Neural cell (in vitro differentiated cells): ENCODE data around the gene ENTREP3.

Experiments used
- CTCF ChIP-seq: fragments of 450-650 bp; IDR thresholded peaks from 2 replicates; pipeline ENCODE4 v1.5.1; 2014; ENCODE audit warnings: antibody characterized with exemption, mild to moderate bottlenecking, moderate library complexity; ENCODE audit not compliant: poor library complexity, severe bottlenecking
- EP300 ChIP-seq: fragments of 450-650 bp; conservative IDR thresholded peaks from 2 replicates; pipeline ENCODE4 v1.6.1; 2014; ENCODE audit warnings: antibody characterized with exemption, mild to moderate bottlenecking, moderate library complexity; ENCODE audit not compliant: poor library complexity, severe bottlenecking
- EZH2 ChIP-seq: fragments of 200-600, 300-800 bp; shearing (Covaris generic), sonication (generic); IDR thresholded peaks from 2 replicates; pipeline ENCODE4 v1.6.1; 2014; ENCODE audit warnings: antibody characterized with exemption, low read length, borderline replicate concordance, mild to moderate bottlenecking; ENCODE audit not compliant: insufficient read depth, poor library complexity, severe bottlenecking
- POLR2AphosphoS5 ChIP-seq: IDR thresholded peaks from 2 replicates; pipeline ENCODE4 v1.6.1; 2012
- RAD21 ChIP-seq: fragments of 450-650 bp; conservative IDR thresholded peaks from 2 replicates; pipeline ENCODE4 v1.6.1; 2014; ENCODE audit warnings: antibody characterized with exemption, mild to moderate bottlenecking, moderate library complexity
- REST ChIP-seq: IDR thresholded peaks from 2 replicates; pipeline ENCODE4 v1.6.1; 2012; ENCODE audit warnings: borderline replicate concordance
- SMC3 ChIP-seq: fragments of 450-650 bp; conservative IDR thresholded peaks from 2 replicates; pipeline ENCODE4 v1.6.1; 2014; ENCODE audit warnings: antibody characterized with exemption, mild to moderate bottlenecking, moderate library complexity; ENCODE audit not compliant: poor library complexity
- TAF1 ChIP-seq: IDR thresholded peaks from 2 replicates; pipeline ENCODE4 v1.6.1; 2012; ENCODE audit warnings: low read depth

GRCh38 chr1:155205969-155206593 lies 49.2 kb downstream of the ENTREP3 start:
- no peak for TF ChIP-seq POLR2AphosphoS5
- TF ChIP-seq EZH2: no peak
- TF ChIP-seq REST: no peak
- no peak for TF ChIP-seq CTCF
- TF ChIP-seq RAD21: no peak
- no peak for TF ChIP-seq SMC3
- no peak for TF ChIP-seq EP300
- no peak for TF ChIP-seq TAF1
